HepG2 (cell line): ENCODE data around the gene LMNA. TPM values are rescaled to one million over a fixed set of nuclear protein-coding genes. Genes with fewer than 3 reads are reported as not detected.

Experiments used
- ATAC-seq: fragments of 200-7000 bp; cut with Tn5 transposase; 3 replicates; pipeline ENCODE4 v1.9.1; 2020; ENCODE audit warnings: mild to moderate bottlenecking, moderate library complexity
- BruUV-seq: library from RNA; stranded (reverse); fragments of 400-500 nt; replicated peaks from 2 replicates; lab custom pipeline; 2021; lab: Mats Ljungman, UMichigan
- CTCF ChIA-PET: fragments of 300-600 bp; formaldehyde crosslinking; extraction: SDS; loops from one replicate; lab custom pipeline; 2021; ENCODE audit warnings: low total read pairs, inconsistent platforms, low intra/inter-chr PET ratio; lab: Yijun Ruan, JAX
- POLR2A ChIA-PET: fragments of 350-600 bp; sonication (Branson Sonifier 250); formaldehyde crosslinking; loops from one replicate; lab custom pipeline; 2020; ENCODE audit warnings: antibody characterized with exemption, inconsistent platforms; lab: Yijun Ruan, JAX
- DNase-seq: peaks from one replicate; pipeline ENCODE4 v3.0.0-alpha.2; 2015; ENCODE audit warnings: low spot score
- FAIRE-seq: peaks from 3 replicates; lab custom pipeline; 2011; peaks lifted over from hg19 to GRCh38; lab: Jason Lieb, UNC
- H2AFZ ChIP-seq: one replicate; pipeline ENCODE4 v1.6.1; 2011; ENCODE audit warnings: low read length, inconsistent platforms
- H3K27ac ChIP-seq: fragments of 300-600 bp; 3 replicates; pipeline ENCODE4 v1.8.0; 2011; ENCODE audit warnings: mixed run types, mild to moderate bottlenecking, mixed read lengths, low read length, inconsistent platforms; ENCODE audit not compliant: insufficient read depth; ENCODE audit errors: extremely low read length
- H3K27me3 ChIP-seq, 2 experiments: fragments of 200-600 bp in 1 of 2; 2 replicates in 1 of 2; 3 replicates in 1 of 2; pipeline versions ENCODE4 v1.6.0 to v1.8.0; 2011; ENCODE audit warnings: low read length in 2 of 2, mild to moderate bottlenecking in 2 of 2, moderate library complexity in 2 of 2, inconsistent platforms in 1 of 2; ENCODE audit not compliant: insufficient read depth in 2 of 2, control insufficient read depth in 1 of 2
- H3K36me3 ChIP-seq, 2 experiments: fragments of 200-600 bp in 1 of 2; replicated peaks in 1 of 2; 2 replicates in 1 of 2; 3 replicates in 1 of 2; pipeline versions ENCODE4 v1.5.1 to v1.8.0; 2011; ENCODE audit warnings: low read length in 2 of 2, inconsistent platforms in 1 of 2; ENCODE audit not compliant: insufficient read depth in 2 of 2, control insufficient read depth in 1 of 2
- H3K4me1 ChIP-seq: 2 replicates; pipeline ENCODE4 v1.5.1; 2012; ENCODE audit warnings: low read length, inconsistent platforms; ENCODE audit not compliant: insufficient read depth
- H3K4me2 ChIP-seq: 2 replicates; pipeline ENCODE4 v1.6.0; 2011; ENCODE audit warnings: low read depth, low read length, inconsistent platforms
- H3K4me3 ChIP-seq, 3 experiments: fragments of 200-600 bp in 1 of 3; sonication (generic), shearing (Covaris generic) in 1 of 3; replicated peaks in 1 of 3; 2 replicates each; pipeline ENCODE4 v1.5.1; 2011 to 2016; ENCODE audit warnings: low read length in 3 of 3, inconsistent platforms in 2 of 3, low read depth in 2 of 3, mild to moderate bottlenecking in 2 of 3, control low read depth in 1 of 3, mixed read lengths in 1 of 3; ENCODE audit not compliant: insufficient read depth in 1 of 3
- H3K79me2 ChIP-seq: one replicate; pipeline ENCODE4 v1.6.1; 2011; ENCODE audit warnings: low read length, inconsistent platforms; ENCODE audit not compliant: insufficient read depth
- H3K9ac ChIP-seq: 2 replicates; pipeline ENCODE4 v1.6.0; 2011; ENCODE audit warnings: mild to moderate bottlenecking, low read depth, low read length, inconsistent platforms; ENCODE audit not compliant: insufficient read depth
- H3K9me3 ChIP-seq: 2 replicates; pipeline ENCODE4 v1.5.1; 2012; ENCODE audit warnings: mild to moderate bottlenecking, low read length
- H4K20me1 ChIP-seq: 2 replicates; pipeline ENCODE4 v1.6.0; 2011; ENCODE audit warnings: inconsistent platforms, mild to moderate bottlenecking, low read length, moderate library complexity; ENCODE audit not compliant: insufficient read depth
- MED8 ChIP-seq: sonication (generic); formaldehyde crosslinking; IDR thresholded peaks from 2 replicates; pipeline ENCODE4 v1.8.1; 2023; ENCODE audit warnings: mild to moderate bottlenecking, missing genetic modification reagents; ENCODE audit not compliant: insufficient replicate concordance
- NCOA1 ChIP-seq: sonication (generic); formaldehyde crosslinking; IDR thresholded peaks from 2 replicates; pipeline ENCODE4 v1.9.0; 2021; ENCODE audit warnings: missing genetic modification reagents
- PREB ChIP-seq: sonication (generic); formaldehyde crosslinking; IDR thresholded peaks from 2 replicates; pipeline ENCODE4 v1.4.0; 2020; ENCODE audit warnings: missing genetic modification reagents
- PTBP1 ChIP-seq: fragments of 200-400 bp; formaldehyde crosslinking; IDR thresholded peaks from 2 replicates; pipeline ENCODE4 v1.6.1; 2018; ENCODE audit warnings: low read length, low read depth; ENCODE audit not compliant: poor library complexity, severe bottlenecking
- REXO4 ChIP-seq: sonication (generic); formaldehyde crosslinking; IDR thresholded peaks from 2 replicates; pipeline ENCODE4 v1.8.0; 2022; ENCODE audit warnings: missing genetic modification reagents, mild to moderate bottlenecking, borderline replicate concordance
- TOPORS ChIP-seq: sonication (generic); formaldehyde crosslinking; IDR thresholded peaks from 2 replicates; pipeline ENCODE4 v1.8.0; 2023; ENCODE audit warnings: mild to moderate bottlenecking, missing genetic modification reagents
- TRAFD1 ChIP-seq: sonication (generic); formaldehyde crosslinking; IDR thresholded peaks from 2 replicates; pipeline ENCODE4 v1.5.1; 2020; ENCODE audit warnings: missing genetic modification reagents, mild to moderate bottlenecking, borderline replicate concordance
- ZNF263 ChIP-seq: sonication (generic); formaldehyde crosslinking; IDR thresholded peaks from 2 replicates; pipeline ENCODE4 v1.4.0; 2020; ENCODE audit warnings: missing genetic modification reagents
- ZSCAN12 ChIP-seq: sonication (generic); formaldehyde crosslinking; IDR thresholded peaks from 2 replicates; pipeline ENCODE4 v1.9.0; 2021; ENCODE audit warnings: mild to moderate bottlenecking, missing genetic modification reagents
- WGBS: methylation state at CpG from one replicate; pipeline ENCODE4 v1.1.6; 2017; ENCODE audit warnings: low lambda C conversion rate; 5-methylcytosine and 5-hydroxymethylcytosine counted together
- in situ Hi-C: cut with HindIII; loops from 2 replicates; pipeline ENCODE4 v1.10.0; 2017; ENCODE audit warnings: low pct_unique_long_range_greater_than_20kb; ENCODE audit not compliant: extremely low pct_ligation_motif_present
- intact Hi-C: fragments of 100-400 bp; cut with micrococcal nuclease; formaldehyde crosslinking; loops from one replicate; pipeline ENCODE4 v1.10.0; 2022; ENCODE audit not compliant: unreplicated experiment
- polyA plus RNA-seq, 8 experiments: library from polyadenylated mRNA; depleted of rRNA in 3 of 8; stranded (reverse) in 7 of 8; unstranded in 1 of 8; fragments of >200 nt; fragmentation: Illumina TruSeq in 4 of 8; extraction: Trizol in 4 of 8; gene quantifications; 2 replicates each; pipeline versions ENCODE4 v1.2.1 to v1.2.3, GENCODE V29; 2011 to 2016; ENCODE audit warnings: low read depth in 4 of 8, missing spikeins in 1 of 8, mixed read lengths in 1 of 8; ENCODE audit not compliant: insufficient read depth in 1 of 8
- total RNA-seq, 5 experiments: library from RNA; depleted of rRNA; stranded (reverse); fragments of >200 nt; fragmentation: Illumina TruSeq; extraction: Trizol; gene quantifications; 2 replicates each; pipeline ENCODE4 v1.2.3, GENCODE V29; 2016; ENCODE audit warnings: low read depth in 1 of 5
- TF ChIP-seq, protein P1 (sequence below): sonication (generic); formaldehyde crosslinking; IDR thresholded peaks from 2 replicates; pipeline ENCODE4 v1.5.0; 2020; ENCODE audit warnings: mild to moderate bottlenecking, missing genetic modification reagents
- TF ChIP-seq, protein P2 (sequence below): IDR thresholded peaks from 2 replicates; pipeline ENCODE4 v1.6.1; 2016; ENCODE audit warnings: low read depth, borderline replicate concordance

LMNA gene
- total and polyA plus RNA-seq, 2 of the 13 experiments (the other 11 are each of a cell fraction or from before 2014, with no cell fraction given), result 107 to 225 TPM

DNA sequence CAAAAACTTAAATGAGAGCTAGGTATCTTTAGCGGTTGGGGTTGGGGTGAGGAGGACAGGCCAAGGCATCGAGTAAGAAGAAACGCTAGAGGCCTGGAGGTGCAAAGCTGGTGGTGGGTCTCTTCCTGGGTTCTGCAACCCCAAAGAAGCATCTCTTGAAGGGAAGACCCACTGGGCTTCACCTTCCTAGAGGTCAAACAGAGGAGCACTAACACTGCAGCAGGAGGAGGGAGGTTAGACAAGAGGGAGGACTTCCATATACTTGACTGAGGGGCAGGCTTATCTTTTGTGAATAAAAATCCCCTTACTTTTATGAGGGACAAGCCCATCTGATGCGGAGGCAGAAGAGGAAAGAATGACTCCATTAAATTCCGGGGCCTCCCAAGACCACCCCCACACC is 34.7 kb upstream of the LMNA start:
- no peak overlapping the region for H3K9ac ChIP-seq
- WGBS, result 99% methylated on average over 5 of the region's 5 CpGs

DNA sequence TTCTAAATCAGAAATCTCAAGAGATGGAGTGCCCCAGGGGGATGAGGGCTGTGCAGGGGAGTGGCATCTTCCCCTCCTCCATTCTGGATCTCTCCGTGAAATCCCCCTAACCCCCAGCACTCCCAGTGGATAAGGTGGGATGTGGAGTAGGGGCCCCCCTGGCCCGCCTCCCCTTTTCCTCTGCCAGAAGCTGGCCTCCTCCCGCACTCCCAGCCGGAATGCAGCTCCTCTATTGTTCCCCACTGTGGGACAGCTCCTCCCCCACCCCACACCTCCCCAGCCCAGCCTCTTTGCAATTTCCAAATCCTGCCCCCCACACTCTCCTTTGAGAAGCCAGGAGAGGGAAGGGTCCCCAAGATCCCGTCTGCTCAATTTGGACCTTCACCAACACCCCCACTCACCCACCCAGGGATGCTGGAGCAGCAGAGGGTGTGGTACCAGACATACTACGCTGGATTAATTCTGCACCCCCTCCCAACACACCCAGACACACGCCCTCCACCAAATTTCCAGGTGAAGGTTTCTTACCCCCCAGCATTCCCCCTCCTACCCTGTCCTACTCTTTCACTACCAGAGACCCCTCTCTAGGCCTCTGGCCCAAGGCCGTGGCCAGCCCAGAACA is 34.2 kb upstream of the LMNA start:
- H3K27me3 ChIP-seq, result no peaks in the 10 kb centered on the region; a peak in 1 of 5 replicates
- TF ChIP-seq, protein P1, sequence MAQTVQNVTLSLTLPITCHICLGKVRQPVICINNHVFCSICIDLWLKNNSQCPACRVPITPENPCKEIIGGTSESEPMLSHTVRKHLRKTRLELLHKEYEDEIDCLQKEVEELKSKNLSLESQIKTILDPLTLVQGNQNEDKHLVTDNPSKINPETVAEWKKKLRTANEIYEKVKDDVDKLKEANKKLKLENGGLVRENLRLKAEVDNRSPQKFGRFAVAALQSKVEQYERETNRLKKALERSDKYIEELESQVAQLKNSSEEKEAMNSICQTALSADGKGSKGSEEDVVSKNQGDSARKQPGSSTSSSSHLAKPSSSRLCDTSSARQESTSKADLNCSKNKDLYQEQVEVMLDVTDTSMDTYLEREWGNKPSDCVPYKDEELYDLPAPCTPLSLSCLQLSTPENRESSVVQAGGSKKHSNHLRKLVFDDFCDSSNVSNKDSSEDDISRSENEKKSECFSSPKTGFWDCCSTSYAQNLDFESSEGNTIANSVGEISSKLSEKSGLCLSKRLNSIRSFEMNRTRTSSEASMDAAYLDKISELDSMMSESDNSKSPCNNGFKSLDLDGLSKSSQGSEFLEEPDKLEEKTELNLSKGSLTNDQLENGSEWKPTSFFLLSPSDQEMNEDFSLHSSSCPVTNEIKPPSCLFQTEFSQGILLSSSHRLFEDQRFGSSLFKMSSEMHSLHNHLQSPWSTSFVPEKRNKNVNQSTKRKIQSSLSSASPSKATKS (CRISPR knock-in tag), result no peak
- TF ChIP-seq TRAFD1 (CRISPR knock-in tag), result no peak
- no peak for TF ChIP-seq REXO4
- TF ChIP-seq ZSCAN12 (CRISPR knock-in tag), result no peak
- TF ChIP-seq MED8 (CRISPR knock-in tag), result no peak
- TF ChIP-seq TOPORS, result no peak
- TF ChIP-seq PTBP1, result no peak
- TF ChIP-seq, protein P2, sequence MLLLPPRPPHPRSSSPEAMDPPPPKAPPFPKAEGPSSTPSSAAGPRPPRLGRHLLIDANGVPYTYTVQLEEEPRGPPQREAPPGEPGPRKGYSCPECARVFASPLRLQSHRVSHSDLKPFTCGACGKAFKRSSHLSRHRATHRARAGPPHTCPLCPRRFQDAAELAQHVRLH (CRISPR knock-in tag), result no peak
- TF ChIP-seq PREB (CRISPR knock-in tag), result no peak
- TF ChIP-seq, all 625 proteins: peak for 0
- peak overlapping the region; percentile 97 for H3K4me2 ChIP-seq
- 66% methylated on average over 8 of the region's 8 CpGs for WGBS
- ChIA-PET POLR2A (no interaction called here), CTCF (no interaction called here)
- H2AFZ ChIP-seq, result no peak overlapping the region
- H4K20me1 ChIP-seq, result peaks cover 2% of the 10 kb centered on the region; the same call in 1 of the 2 replicates
- no peak overlapping the region for H3K27ac ChIP-seq
- H3K4me1 ChIP-seq, result peaks cover 58% of the 10 kb centered on the region
- intact Hi-C loops (loop anchor here (5.0 kb wide), 1 partner anchor 953 kb away; the partner anchor contains the start of gene EFNA1), in situ Hi-C loops (no loop called here)
- no peaks in the 10 kb centered on the region for H3K9me3 ChIP-seq
- H3K9ac ChIP-seq, result peak overlapping the region; percentile 75; the same call in 1 of the 2 replicates
- H3K4me3 ChIP-seq, result peak overlapping the region; percentile 45 to 94 (median 88)
- no peak for FAIRE-seq
- DNase-seq, result no peak
- H3K79me2 ChIP-seq, result peaks cover 23% of the 10 kb centered on the region
- BruUV-seq, result no TSS peak
- H3K36me3 ChIP-seq, result peaks cover 5 to 14% of the 10 kb centered on the region in 2 experiments; a peak in 4 of 5 replicates
- ATAC-seq, result no peak

More for the DNA sequence above, 34.7 kb upstream of the LMNA start:
- no peak overlapping the region for H2AFZ ChIP-seq
- in situ Hi-C loops (no loop called here), intact Hi-C loops (loop anchor here (5.0 kb wide), 1 partner anchor 952 kb away; the partner anchor contains the start of gene EFNA1)
- CTCF ChIA-PET, result no interaction called here
- peaks cover 23% of the 10 kb centered on the region for H3K79me2 ChIP-seq
- no peak overlapping the region for H3K27ac ChIP-seq
- H3K4me2 ChIP-seq, result peak overlapping the region; percentile 97
- H3K36me3 ChIP-seq, result peaks cover 5 to 14% of the 10 kb centered on the region in 2 experiments; a peak in 4 of 5 replicates
- H3K4me3 ChIP-seq, result no peak overlapping the region
- TSS peak; percentile 29 for BruUV-seq
- DNase-seq (no peak), ATAC-seq (no peak), FAIRE-seq (no peak)
- no peaks in the 10 kb centered on the region for H3K9me3 ChIP-seq
- POLR2A ChIA-PET, result no interaction called here
- peak; percentile 85 for TF ChIP-seq ZNF263 (CRISPR knock-in tag)
- no peak for TF ChIP-seq NCOA1 (CRISPR knock-in tag)
- H4K20me1 ChIP-seq, result peaks cover 2% of the 10 kb centered on the region; the same call in 1 of the 2 replicates
- peaks cover 53% of the 10 kb centered on the region for H3K4me1 ChIP-seq
- no peaks in the 10 kb centered on the region; a peak in 1 of 5 replicates for H3K27me3 ChIP-seq
